ENCODE data around the gene CDH8. TPM values are rescaled to one million over a fixed set of nuclear protein-coding genes. Genes with fewer than 3 reads are reported as not detected.

Gene CDH8
- total and polyA plus RNA-seq, 2 donors (not counting 3 experiments of a cell fraction or from before 2014, with no cell fraction given): not detected

- no peak for FAIRE-seq
- Histone ChIP-seq H3K27me3 (ENCODE audit: control insufficient read depth in 2 of 2, insufficient read depth in 2 of 2, low read length in 2 of 2) (no peaks in the 10 kb centered on the region), H2AFZ (ENCODE audit: low read depth, low read length) (no peak overlapping the region), H3K9ac (replicated peaks; ENCODE audit: extremely low read depth, insufficient read depth, low read length) (no peak overlapping the region), H3K27ac (ENCODE audit: insufficient read depth, low read depth, low read length) (no peak overlapping the region), H3K36me3 (ENCODE audit: control insufficient read depth in 2 of 2, extremely low read depth in 1 of 2, insufficient read depth in 2 of 2, low read length in 2 of 2) (no peaks in the 10 kb centered on the region), H3K9me1 (replicated peaks; ENCODE audit: control insufficient read depth, extremely low read depth, insufficient read depth, low read length) (no peaks in the 10 kb centered on the region), H3K4me1 (ENCODE audit: control insufficient read depth, extremely low read depth, insufficient read depth, low read length) (no peaks in the 10 kb centered on the region), H3K9me3 (replicated peaks; ENCODE audit: control insufficient read depth, insufficient read depth, low read length) (peaks cover 8% of the 10 kb centered on the region), H3K4me3 (replicated peaks in 1 of 3; ENCODE audit: insufficient read depth in 1 of 3, low read depth in 1 of 3, low read length in 3 of 3) (no peak overlapping the region), H4K20me1 (replicated peaks; ENCODE audit: control insufficient read depth, extremely low read depth, insufficient read depth, low read length) (no peaks in the 10 kb centered on the region), H3K4me2 (ENCODE audit: insufficient read depth, low read length) (no peak overlapping the region), H3K79me2 (ENCODE audit: control insufficient read depth, insufficient read depth, low read length) (no peaks in the 10 kb centered on the region)
- TF ChIP-seq POLR2AphosphoS5 (IDR thresholded peaks at IDR 0.05; ENCODE audit: insufficient read depth, low read depth, low read length): no peak
- TF ChIP-seq POLR2A (IDR thresholded peaks at IDR 0.05; ENCODE audit: low read depth, low read length): no peak
- no peak for TF ChIP-seq MYC (IDR thresholded peaks at IDR 0.05; ENCODE audit: low read depth, low read length)
- TF ChIP-seq, protein P1, sequence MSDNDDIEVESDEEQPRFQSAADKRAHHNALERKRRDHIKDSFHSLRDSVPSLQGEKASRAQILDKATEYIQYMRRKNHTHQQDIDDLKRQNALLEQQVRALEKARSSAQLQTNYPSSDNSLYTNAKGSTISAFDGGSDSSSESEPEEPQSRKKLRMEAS (IDR thresholded peaks at IDR 0.05; ENCODE audit: insufficient read depth, insufficient read length): no peak
- no peak for TF ChIP-seq FOS (IDR thresholded peaks at IDR 0.05; ENCODE audit: borderline replicate concordance, insufficient read depth, low read length)
- TF ChIP-seq GATA2 (IDR thresholded peaks at IDR 0.05; ENCODE audit: insufficient read depth, insufficient read length, low read depth, low read length): no peak
- TF ChIP-seq JUN (IDR thresholded peaks at IDR 0.05; ENCODE audit: borderline replicate concordance, insufficient read depth, insufficient read length, low read depth): no peak
- dilution Hi-C loops (cut with MboI; ENCODE audit: extremely low pct_ligation_motif_present, low sequenced_read_pairs) (no loop called here), intact Hi-C loops (cut with micrococcal nuclease) (no loop called here)
- no TSS peak for BruUV-seq (replicated peaks)
- DNase-seq (ENCODE audit: low read depth, low spot score): no peak
- ChIA-PET CTCF (no interaction called here), POLR2A (no interaction called here)
These were observed 145.9 kb downstream of the CDH8 start for GRCh38 chr16:61890386-61890785.

DNA sequence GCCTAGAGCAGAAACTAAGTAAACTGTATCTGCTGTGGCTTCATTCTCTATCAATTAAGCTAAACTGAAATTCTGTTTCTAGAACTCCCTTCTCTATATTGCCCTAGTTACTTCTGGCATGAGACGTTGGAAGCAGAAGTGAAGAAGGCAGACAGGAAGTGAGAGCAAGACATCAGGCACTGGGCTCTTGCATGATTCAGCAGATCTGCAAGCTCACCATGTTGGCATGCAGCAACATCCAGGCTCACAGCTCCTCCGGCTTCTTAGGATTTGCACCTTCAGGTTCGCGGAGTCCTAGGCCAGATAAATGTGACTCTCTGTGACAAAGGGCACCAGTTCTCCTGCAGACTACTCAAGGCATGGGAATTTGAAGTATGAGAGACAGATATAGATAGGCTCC is 148.3 kb downstream of the CDH8 start:
- ChIA-PET CTCF (no interaction called here), POLR2A (no interaction called here)
- Histone ChIP-seq H3K27ac (ENCODE audit: insufficient read depth, low read depth, low read length) (no peak overlapping the region), H3K9me1 (replicated peaks; ENCODE audit: control insufficient read depth, extremely low read depth, insufficient read depth, low read length) (no peaks in the 10 kb centered on the region), H3K36me3 (ENCODE audit: control insufficient read depth in 2 of 2, extremely low read depth in 1 of 2, insufficient read depth in 2 of 2, low read length in 2 of 2) (no peaks in the 10 kb centered on the region), H3K9me3 (replicated peaks; ENCODE audit: control insufficient read depth, insufficient read depth, low read length) (peaks cover 7% of the 10 kb centered on the region), H3K4me3 (replicated peaks in 1 of 3; ENCODE audit: insufficient read depth in 1 of 3, low read depth in 1 of 3, low read length in 3 of 3) (no peak overlapping the region), H3K79me2 (ENCODE audit: control insufficient read depth, insufficient read depth, low read length) (no peaks in the 10 kb centered on the region), H3K4me2 (ENCODE audit: insufficient read depth, low read length) (no peak overlapping the region), H3K4me1 (ENCODE audit: control insufficient read depth, extremely low read depth, insufficient read depth, low read length) (no peaks in the 10 kb centered on the region), H3K9ac (replicated peaks; ENCODE audit: extremely low read depth, insufficient read depth, low read length) (no peak overlapping the region), H4K20me1 (replicated peaks; ENCODE audit: control insufficient read depth, extremely low read depth, insufficient read depth, low read length) (no peaks in the 10 kb centered on the region), H2AFZ (ENCODE audit: low read depth, low read length) (no peak overlapping the region), H3K27me3 (ENCODE audit: control insufficient read depth in 2 of 2, insufficient read depth in 2 of 2, low read length in 2 of 2) (no peaks in the 10 kb centered on the region)
- TF ChIP-seq FOS (IDR thresholded peaks at IDR 0.05; ENCODE audit: borderline replicate concordance, insufficient read depth, low read length) (no peak), GATA2 (IDR thresholded peaks at IDR 0.05; ENCODE audit: insufficient read depth, insufficient read length, low read depth, low read length) (no peak), MYC (IDR thresholded peaks at IDR 0.05; ENCODE audit: low read depth, low read length) (no peak), POLR2A (IDR thresholded peaks at IDR 0.05; ENCODE audit: low read depth, low read length) (no peak), JUN (IDR thresholded peaks at IDR 0.05; ENCODE audit: borderline replicate concordance, insufficient read depth, insufficient read length, low read depth) (no peak), POLR2AphosphoS5 (IDR thresholded peaks at IDR 0.05; ENCODE audit: insufficient read depth, low read depth, low read length) (no peak), EZH2 (IDR thresholded peaks at IDR 0.05; ENCODE audit: borderline replicate concordance, low read depth, low read length, severe bottlenecking) (no peak)
- TF ChIP-seq, protein P1 (IDR thresholded peaks at IDR 0.05; ENCODE audit: insufficient read depth, insufficient read length): no peak
- TF ChIP-seq, protein P2, sequence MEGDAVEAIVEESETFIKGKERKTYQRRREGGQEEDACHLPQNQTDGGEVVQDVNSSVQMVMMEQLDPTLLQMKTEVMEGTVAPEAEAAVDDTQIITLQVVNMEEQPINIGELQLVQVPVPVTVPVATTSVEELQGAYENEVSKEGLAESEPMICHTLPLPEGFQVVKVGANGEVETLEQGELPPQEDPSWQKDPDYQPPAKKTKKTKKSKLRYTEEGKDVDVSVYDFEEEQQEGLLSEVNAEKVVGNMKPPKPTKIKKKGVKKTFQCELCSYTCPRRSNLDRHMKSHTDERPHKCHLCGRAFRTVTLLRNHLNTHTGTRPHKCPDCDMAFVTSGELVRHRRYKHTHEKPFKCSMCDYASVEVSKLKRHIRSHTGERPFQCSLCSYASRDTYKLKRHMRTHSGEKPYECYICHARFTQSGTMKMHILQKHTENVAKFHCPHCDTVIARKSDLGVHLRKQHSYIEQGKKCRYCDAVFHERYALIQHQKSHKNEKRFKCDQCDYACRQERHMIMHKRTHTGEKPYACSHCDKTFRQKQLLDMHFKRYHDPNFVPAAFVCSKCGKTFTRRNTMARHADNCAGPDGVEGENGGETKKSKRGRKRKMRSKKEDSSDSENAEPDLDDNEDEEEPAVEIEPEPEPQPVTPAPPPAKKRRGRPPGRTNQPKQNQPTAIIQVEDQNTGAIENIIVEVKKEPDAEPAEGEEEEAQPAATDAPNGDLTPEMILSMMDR (IDR thresholded peaks at IDR 0.05; ENCODE audit: extremely low read depth in 1 of 2, insufficient read depth in 1 of 2, low read depth in 1 of 2, low read length in 2 of 2): no peak
- DNase-seq (ENCODE audit: low read depth, low spot score): no peak
- FAIRE-seq: no peak
- intact Hi-C loops (cut with micrococcal nuclease) (no loop called here), dilution Hi-C loops (cut with MboI; ENCODE audit: extremely low pct_ligation_motif_present, low sequenced_read_pairs) (no loop called here)
- no TSS peak for BruUV-seq (replicated peaks)
